ENCODE measurements around the gene ERC2. TPM values are rescaled to one million over a fixed set of nuclear protein-coding genes. Genes with fewer than 3 reads are reported as not detected.

The ERC2 gene
- total RNA-seq, 1 donor from 2014 or later: 32.5 TPM

GRCh38 chr3:55534876-55535275, 933.4 kb downstream of the ERC2 start:
- no peaks in the 10 kb centered on the region for H3K27me3 Mint-ChIP-seq
- no peak overlapping the region for H3K4me3 Mint-ChIP-seq (ENCODE audit: low read depth)
- H3K4me1 Mint-ChIP-seq (ENCODE audit: low read depth): peaks cover 17% of the 10 kb centered on the region
- TF ChIP-seq, protein P1, sequence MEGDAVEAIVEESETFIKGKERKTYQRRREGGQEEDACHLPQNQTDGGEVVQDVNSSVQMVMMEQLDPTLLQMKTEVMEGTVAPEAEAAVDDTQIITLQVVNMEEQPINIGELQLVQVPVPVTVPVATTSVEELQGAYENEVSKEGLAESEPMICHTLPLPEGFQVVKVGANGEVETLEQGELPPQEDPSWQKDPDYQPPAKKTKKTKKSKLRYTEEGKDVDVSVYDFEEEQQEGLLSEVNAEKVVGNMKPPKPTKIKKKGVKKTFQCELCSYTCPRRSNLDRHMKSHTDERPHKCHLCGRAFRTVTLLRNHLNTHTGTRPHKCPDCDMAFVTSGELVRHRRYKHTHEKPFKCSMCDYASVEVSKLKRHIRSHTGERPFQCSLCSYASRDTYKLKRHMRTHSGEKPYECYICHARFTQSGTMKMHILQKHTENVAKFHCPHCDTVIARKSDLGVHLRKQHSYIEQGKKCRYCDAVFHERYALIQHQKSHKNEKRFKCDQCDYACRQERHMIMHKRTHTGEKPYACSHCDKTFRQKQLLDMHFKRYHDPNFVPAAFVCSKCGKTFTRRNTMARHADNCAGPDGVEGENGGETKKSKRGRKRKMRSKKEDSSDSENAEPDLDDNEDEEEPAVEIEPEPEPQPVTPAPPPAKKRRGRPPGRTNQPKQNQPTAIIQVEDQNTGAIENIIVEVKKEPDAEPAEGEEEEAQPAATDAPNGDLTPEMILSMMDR (IDR thresholded peaks at IDR 0.05; ENCODE audit: unreplicated experiment): no peak
- H3K36me3 Mint-ChIP-seq (ENCODE audit: insufficient read depth): peaks cover 1% of the 10 kb centered on the region
- DNase-seq (ENCODE audit: low spot score, unreplicated experiment): no peak
- no peaks in the 10 kb centered on the region for H3K9me3 Mint-ChIP-seq (ENCODE audit: low read depth)
- H3K27ac Mint-ChIP-seq: no peak overlapping the region

DNA sequence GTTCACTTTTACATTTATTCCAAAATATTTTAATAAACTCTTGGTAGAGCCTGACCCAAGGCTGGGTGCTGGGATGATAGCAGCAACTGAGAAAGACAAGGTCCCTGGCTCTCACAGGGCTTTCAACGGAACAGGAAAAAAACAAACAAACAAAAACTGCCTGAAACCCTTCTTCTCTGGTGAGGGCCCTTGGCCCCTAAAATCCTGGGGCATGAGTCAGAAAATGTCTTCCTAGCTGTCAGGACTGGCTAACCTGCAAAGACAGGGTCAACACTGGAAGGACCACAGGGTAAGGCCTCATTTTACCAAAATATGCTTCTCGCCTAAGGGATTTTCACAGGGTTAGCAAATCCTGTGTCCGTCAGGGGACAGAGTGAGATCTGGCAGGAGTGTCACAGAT, 935.5 kb downstream of the ERC2 start:
- no peaks in the 10 kb centered on the region for H3K27me3 Mint-ChIP-seq
- no peak overlapping the region for H3K27ac Mint-ChIP-seq

GRCh38 chr3:55531321-55531720, 936.9 kb downstream of the ERC2 start:
- no peak overlapping the region for H3K27ac Mint-ChIP-seq
- no peaks in the 10 kb centered on the region for H3K9me3 Mint-ChIP-seq (ENCODE audit: low read depth)
- peaks cover 12% of the 10 kb centered on the region for H3K4me1 Mint-ChIP-seq (ENCODE audit: low read depth)
- peaks cover 1% of the 10 kb centered on the region for H3K36me3 Mint-ChIP-seq (ENCODE audit: insufficient read depth)
- no peak for DNase-seq (ENCODE audit: low spot score, unreplicated experiment)
- TF ChIP-seq, protein P1 (IDR thresholded peaks at IDR 0.05; ENCODE audit: unreplicated experiment): no peak
- H3K4me3 Mint-ChIP-seq (ENCODE audit: low read depth): no peak overlapping the region
- no peaks in the 10 kb centered on the region for H3K27me3 Mint-ChIP-seq

More for the DNA sequence above, 935.5 kb downstream of the ERC2 start:
- TF ChIP-seq, protein P1 (IDR thresholded peaks at IDR 0.05; ENCODE audit: unreplicated experiment): no peak
- H3K4me3 Mint-ChIP-seq (ENCODE audit: low read depth): no peak overlapping the region
- H3K9me3 Mint-ChIP-seq (ENCODE audit: low read depth): no peaks in the 10 kb centered on the region
- no peak for DNase-seq (ENCODE audit: low spot score, unreplicated experiment)
- peaks cover 10% of the 10 kb centered on the region for H3K4me1 Mint-ChIP-seq (ENCODE audit: low read depth)
- H3K36me3 Mint-ChIP-seq (ENCODE audit: insufficient read depth): peaks cover 1% of the 10 kb centered on the region

DNA sequence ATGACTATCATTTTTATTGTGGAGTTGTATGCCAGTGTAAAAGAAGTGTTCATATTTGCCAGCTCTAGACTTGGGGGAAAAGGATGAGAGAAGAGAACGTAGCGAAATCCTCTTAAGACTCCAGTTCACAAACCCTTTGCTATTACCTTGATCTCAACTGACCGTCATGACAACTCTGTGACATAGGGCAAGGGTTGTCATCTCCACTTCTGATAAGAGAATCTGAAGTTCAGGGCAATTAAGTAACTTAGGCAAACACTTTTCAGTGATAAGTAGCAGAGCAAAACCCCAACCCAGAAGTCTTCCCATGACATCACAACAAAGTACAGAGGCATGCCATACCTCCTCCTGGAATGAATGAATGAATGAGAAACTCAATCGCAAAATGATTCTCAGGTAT, 940.9 kb downstream of the ERC2 start:
- TF ChIP-seq, protein P1 (IDR thresholded peaks at IDR 0.05; ENCODE audit: unreplicated experiment): no peak
- Mint-ChIP-seq H3K4me1 (ENCODE audit: low read depth) (peaks cover 12% of the 10 kb centered on the region), H3K36me3 (ENCODE audit: insufficient read depth) (no peaks in the 10 kb centered on the region), H3K27me3 (no peaks in the 10 kb centered on the region), H3K4me3 (ENCODE audit: low read depth) (no peak overlapping the region), H3K27ac (no peak overlapping the region), H3K9me3 (ENCODE audit: low read depth) (no peaks in the 10 kb centered on the region)
- DNase-seq (ENCODE audit: low spot score, unreplicated experiment): no peak

DNA sequence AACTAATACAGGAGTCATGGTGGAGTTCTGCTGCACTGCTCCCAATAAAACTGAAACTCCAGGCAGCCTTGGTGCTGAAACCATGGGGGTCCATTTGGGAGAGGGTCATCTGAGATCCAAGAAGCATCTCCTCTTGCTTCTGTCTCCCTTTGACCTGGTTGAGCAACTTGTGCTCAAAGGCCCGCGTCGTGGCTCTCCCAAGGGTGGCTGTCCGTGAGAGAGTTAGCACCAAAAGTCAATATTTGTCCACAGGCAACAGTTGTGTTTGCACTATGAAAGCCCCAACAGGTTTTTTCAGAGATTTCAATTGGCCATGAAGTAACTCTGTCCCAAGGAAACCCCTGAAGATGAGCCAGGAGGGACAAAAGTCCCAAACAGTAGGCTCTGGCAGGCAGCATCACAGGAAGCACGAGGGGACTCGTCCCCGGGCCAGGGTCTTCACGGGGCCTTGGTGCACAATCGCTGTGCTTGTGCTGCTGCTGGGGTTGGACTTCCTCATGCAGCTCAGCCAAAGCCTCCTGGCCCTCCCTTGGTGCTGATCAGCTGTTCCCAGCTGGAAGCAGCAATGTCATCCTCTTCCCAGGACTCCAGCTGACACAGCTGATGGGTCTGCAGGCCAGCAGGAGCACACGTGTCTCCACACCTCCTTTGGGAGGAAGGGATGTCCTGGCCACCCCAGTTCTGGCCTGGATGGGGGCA, 941.8 kb downstream of the ERC2 start:
- Mint-ChIP-seq H3K27me3 (no peaks in the 10 kb centered on the region), H3K4me1 (ENCODE audit: low read depth) (peaks cover 14% of the 10 kb centered on the region), H3K36me3 (ENCODE audit: insufficient read depth) (no peaks in the 10 kb centered on the region), H3K4me3 (ENCODE audit: low read depth) (no peak overlapping the region), H3K27ac (no peak overlapping the region), H3K9me3 (ENCODE audit: low read depth) (no peaks in the 10 kb centered on the region)
- TF ChIP-seq, protein P1 (IDR thresholded peaks at IDR 0.05; ENCODE audit: unreplicated experiment): no peak
- no peak for DNase-seq (ENCODE audit: low spot score, unreplicated experiment)
